HG02852 (cell line): Measurements from ENCODE around the gene SND1.
A peak's percentile ranks its signal among the peaks of the same experiment; 100 is the strongest.

Source experiments
- ATAC-seq: cut with Tn5 transposase; IDR thresholded peaks from one replicate; pipeline ENCODE4 v1.9.1; 2021; ENCODE audit warnings: mild to moderate bottlenecking, moderate library complexity; ENCODE audit not compliant: unreplicated experiment

Gene SND1

GRCh38 chr7:127979113-127979727, 327.2 kb downstream of the SND1 start:
- ATAC-seq, result no peak

DNA sequence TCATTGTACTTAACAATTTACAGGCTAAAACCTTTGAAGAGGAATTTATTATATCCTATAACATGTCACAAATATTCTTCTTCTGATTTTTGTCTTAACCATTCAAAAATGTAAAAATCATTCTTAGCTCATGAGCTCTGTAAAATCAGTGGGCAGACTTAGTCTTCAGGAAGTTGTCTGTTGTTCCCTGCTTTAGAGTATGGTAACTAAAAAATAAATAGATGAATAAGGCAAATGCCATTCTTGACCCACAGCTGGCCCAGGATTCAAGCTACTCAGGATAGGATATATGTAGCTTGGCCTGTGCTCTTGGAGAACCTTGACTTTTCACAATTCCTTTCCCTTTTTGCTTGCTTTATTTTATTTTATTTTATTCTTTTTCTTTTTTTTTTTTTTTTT, 327.7 kb downstream of the SND1 start:
- ATAC-seq, result no peak

GRCh38 chr7:127980901-127981300, 328.9 kb downstream of the SND1 start:
- ATAC-seq, result no peak

GRCh38 chr7:127981965-127982364, 330.0 kb downstream of the SND1 start:
- no peak for ATAC-seq

DNA sequence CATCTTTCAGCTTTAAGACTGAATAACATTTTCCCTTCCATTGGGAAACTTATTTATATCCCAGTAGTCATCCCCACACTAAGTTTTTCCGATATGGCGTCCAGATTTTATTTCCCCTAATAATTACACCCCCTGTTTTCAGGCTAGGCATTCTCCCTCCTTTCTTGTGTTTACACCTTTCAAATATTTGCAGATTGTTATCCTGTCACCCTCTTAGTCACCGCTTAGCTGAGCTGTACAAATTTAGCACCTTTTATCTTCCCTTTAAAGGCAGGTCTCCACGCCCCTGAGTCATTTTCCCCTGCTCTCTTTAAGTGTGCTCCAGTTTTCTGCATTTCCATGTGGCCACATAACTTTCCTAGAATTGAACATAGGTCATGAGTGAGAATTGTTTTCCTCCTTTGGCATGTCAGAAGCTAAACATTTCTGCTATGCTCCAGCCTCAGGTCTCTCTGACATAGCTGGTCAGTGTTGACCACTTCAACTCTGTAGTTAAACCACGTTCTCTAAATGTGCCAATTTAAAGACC, 331.9 kb downstream of the SND1 start:
- ATAC-seq, result no peak

- ATAC-seq, result no peak
Observed at GRCh38 chr7:127986581-127987521, 334.9 kb downstream of the SND1 start.

- ATAC-seq, result no peak
Observed at GRCh38 chr7:127988751-127989150, 336.8 kb downstream of the SND1 start.

- ATAC-seq, result no peak
Observed at GRCh38 chr7:127993317-127993716, 341.3 kb downstream of the SND1 start.

GRCh38 chr7:127993987-127994386, 342.0 kb downstream of the SND1 start:
- ATAC-seq, result no peak

DNA sequence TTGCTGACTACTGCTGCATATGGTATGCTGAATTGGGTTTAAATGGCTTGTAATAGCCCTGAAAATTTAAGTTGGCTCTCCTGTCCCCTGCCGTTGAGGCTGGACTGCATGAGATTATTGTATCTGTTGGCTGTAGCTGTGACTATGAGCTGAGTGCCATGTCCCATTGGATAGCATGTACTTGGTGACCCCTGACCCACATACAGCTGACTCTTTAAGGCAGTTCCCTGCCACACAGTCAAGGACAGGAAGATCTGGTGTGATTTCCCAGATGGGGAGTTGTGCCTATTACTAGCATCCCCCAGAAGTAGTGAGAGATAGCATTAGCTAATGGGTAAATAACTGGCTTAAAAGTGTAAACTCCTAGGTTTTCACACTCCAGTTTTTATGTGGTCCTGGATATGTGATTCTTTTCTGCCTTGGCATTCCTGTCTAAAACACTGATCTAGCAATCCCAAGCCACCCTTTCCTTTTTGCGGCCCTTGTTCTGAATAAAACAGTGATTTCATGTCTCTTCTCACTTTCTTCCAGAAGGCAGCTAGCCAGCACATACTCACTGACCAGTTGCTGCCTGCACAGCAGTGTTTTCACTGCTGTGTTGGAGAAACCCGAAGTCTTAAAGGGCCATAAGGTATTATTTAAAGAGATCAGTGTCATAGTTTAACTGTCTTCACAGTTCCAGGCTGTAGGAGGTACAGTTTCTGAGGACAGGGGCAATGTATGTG, 343.3 kb downstream of the SND1 start:
- no peak for ATAC-seq

DNA sequence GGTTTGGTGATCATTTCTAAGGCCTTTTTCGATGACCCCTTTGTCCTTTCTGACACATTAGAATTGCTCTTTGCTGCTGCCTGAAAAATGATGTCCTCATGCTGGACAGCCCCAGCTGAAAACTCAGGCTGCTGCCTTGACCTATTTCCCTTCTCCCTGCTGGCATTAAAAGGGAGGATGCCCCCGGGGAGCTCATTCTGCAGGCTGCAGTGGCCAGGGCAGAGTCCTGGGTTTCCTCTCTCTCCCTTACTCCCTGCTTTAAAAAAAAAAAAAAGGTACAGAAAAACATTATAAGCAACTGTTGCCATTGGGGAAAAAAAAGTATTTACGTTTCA, 343.9 kb downstream of the SND1 start:
- ATAC-seq, result no peak

DNA sequence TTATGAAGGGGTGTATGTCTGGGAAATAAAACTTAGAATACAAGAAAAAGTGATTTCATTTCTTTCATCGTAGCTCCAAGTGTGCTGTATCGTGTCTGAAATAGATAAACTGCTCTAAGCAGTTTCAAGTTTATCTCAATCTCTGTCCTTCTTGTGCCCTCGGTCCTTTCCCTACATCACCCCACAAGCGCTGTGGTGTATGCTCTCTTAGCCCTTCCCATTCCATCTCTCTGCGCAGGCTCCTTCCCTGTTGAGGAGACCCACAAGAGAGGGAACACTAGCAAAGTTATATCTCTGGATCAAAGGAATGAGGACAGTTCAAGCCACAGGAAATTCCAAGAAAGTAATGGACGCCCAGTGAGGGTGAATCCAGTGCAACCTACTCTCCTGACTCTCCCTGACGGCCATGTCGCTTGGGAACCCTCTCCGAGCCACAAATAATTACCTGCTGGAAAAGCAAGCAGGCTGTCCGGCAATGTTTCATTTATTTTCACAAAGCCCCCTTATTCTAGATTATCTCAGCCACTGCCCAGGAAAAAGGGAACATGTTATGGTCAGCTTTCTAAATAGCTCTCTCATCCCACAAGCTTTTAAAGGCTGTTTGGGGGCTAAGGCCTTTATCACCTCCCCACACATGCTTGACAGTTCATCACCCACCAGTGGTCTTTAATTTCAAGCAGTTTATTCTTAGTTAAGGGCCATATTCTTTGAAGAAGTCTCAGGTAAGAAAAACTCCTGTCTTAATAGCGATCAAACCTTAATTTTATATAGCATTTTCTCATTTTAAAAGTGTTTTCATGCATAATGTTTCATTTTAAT, 344.5 kb downstream of the SND1 start:
- no peak for ATAC-seq

DNA sequence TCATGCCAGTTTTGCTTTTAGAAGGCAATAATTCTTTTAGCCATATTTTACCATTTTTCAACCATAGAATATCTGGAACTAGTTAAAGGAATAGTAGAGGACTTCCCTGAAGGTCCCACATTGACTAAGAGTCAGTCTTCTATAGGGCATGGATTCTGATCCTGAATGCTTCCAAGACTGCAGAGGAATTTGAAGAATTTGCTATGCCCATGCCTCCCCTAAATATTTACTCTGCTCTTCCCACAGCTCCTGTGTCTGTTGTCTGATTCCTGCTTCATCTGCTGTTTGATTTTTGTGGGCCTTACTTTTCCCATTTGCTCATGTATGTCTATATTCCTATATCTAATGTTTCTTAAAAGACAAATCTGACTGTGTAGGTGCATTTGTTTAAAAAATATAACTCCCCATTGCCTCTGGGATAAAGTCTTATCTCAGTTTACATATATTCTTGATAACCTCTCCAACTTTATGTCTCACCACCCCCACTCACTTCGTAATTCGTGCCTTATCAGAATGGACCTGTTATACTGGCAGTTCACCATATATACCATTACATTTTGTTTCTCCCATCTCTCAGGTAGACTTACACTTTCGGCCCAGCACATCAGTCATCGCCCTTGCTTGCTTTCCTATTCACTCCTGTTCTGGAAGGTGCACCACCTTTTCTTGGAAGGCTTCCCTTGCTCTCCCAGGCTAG, 345.4 kb downstream of the SND1 start:
- ATAC-seq, result no peak

- ATAC-seq, result no peak
Observed at GRCh38 chr7:127998671-127999070, 346.7 kb downstream of the SND1 start.

DNA sequence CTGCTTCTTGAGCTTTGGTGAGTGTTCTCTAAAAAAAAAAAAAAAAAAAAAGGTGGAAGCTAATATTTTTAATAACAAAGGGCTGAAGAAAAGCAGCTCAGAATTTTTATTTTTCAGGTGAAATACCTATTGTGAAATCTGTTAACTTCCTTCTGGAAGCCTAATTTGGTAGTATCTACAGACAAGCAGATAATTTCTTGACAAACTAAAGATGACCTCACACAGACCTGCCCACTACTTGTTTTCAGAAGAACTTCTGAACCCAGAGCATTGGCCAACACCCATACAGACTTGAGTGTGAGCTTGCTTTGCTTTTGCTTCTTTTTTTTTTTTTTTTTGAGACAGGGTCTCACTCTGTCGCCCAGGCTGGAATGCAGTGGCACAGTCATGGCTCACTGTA, 348.1 kb downstream of the SND1 start:
- ATAC-seq, result no peak

DNA sequence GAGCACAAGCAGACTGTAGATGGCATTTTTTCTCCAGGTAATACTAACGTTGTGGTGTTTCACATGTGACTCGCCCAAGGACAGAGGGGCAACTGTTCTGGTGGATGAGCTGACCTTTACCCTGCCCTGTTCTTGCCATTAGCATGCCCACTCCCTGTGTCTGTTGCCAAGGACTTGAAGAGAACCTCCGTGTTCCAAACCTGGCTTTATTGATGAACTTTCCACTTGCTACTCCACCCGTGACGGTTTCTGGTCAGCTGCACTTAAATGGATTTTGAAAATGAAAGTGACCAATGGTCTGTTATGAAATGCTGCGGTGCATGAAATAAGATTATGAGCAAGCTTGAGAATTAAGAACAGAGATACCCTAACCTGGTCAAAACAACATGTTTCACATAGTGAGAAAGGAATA, 348.9 kb downstream of the SND1 start:
- ATAC-seq, result peak; percentile 45

DNA sequence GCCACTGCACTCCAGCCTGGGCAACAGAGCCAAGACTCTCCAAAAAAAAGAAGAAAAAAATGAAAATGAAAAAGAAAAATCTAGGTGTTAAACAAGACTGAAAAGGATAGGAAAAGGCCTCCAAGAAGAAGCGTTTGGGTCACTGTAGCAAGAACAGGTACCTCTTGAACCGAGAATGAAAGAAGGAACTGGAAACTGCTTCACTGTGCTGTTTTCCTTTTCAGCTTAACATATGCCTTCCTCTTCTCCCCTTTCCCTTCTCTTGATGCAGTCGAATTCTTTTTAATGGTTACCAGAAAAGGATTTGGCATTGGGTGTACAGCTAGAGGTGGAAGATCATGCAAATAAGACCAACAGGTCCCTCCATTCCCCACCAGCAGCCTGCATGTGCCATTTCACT, 351.2 kb downstream of the SND1 start:
- peak; percentile 69 for ATAC-seq

DNA sequence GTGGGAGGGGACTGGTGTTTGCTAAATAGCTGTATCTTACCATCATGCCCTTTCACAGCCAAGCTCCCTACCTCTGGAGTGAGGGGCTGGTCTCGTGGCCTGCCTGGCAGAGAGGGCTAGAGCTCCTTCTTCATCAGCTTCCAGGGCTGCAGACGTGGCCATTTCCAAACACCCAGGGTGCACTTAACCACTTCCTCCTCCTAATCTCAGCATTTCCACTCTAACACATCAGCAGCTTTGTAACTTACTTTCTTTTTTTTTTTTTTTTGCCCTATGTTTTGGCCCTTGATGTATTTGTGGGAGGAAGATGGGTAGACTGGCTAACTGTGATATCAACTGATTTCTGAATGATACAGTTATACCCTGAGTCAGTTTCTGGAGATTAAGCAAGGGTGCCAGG, 351.8 kb downstream of the SND1 start:
- ATAC-seq, result no peak

GRCh38 chr7:128004623-128005022, 352.6 kb downstream of the SND1 start:
- ATAC-seq, result no peak

GRCh38 chr7:128005117-128005516, 353.1 kb downstream of the SND1 start:
- ATAC-seq, result no peak
